Body of pancreas (tissue), 4 donors: ENCODE results near the gene TET2.

Source experiments
- POLR2A ChIP-seq, 3 donors: fragments of 450-650 bp; IDR thresholded peaks; one replicate each; pipeline ENCODE4 v1.6.1; 2016; ENCODE audit warnings: antibody characterized with exemption in 3 of 3, mild to moderate bottlenecking in 2 of 3
- TF ChIP-seq, protein P1 (sequence below), 7 experiments: fragments of 450-650 bp in 4 of 7; fragments of 200-600 bp in 3 of 7; sonication (generic) in 3 of 7; IDR thresholded peaks; one replicate each; pipeline ENCODE4 v1.5.1; 2016 to 2019; ENCODE audit warnings: antibody characterized with exemption in 7 of 7

DNA sequence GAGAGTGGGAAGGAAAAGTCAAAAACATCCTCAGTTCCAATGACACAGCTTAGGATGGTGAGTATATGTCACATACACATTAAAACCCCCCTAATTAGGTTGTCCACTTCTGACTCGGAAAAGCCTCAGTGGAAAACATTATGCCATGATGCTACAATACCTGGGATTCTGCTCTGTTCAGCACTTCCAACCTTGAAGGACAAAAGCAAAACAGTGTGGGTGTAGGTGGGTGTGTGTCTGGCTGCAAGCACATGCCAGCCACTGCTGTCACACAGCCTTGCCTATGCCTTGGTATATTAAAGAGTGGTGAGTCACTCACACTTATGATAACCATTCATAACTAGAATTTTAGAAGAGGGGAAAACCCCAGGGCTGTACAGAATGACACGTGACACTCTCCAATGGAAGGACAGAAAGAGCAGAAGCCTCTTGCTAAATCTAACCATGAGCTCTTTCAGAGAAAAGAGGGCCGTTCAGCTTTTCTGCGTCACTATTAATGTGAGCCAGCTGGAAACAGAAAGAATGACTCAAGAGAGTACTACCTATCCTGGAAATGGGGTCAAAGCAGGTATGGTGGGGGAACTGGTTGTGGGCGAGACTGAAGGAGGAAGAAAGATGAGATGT is 159.6 kb downstream of the TET2 start:
- TF ChIP-seq, protein P1, sequence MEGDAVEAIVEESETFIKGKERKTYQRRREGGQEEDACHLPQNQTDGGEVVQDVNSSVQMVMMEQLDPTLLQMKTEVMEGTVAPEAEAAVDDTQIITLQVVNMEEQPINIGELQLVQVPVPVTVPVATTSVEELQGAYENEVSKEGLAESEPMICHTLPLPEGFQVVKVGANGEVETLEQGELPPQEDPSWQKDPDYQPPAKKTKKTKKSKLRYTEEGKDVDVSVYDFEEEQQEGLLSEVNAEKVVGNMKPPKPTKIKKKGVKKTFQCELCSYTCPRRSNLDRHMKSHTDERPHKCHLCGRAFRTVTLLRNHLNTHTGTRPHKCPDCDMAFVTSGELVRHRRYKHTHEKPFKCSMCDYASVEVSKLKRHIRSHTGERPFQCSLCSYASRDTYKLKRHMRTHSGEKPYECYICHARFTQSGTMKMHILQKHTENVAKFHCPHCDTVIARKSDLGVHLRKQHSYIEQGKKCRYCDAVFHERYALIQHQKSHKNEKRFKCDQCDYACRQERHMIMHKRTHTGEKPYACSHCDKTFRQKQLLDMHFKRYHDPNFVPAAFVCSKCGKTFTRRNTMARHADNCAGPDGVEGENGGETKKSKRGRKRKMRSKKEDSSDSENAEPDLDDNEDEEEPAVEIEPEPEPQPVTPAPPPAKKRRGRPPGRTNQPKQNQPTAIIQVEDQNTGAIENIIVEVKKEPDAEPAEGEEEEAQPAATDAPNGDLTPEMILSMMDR (IDR thresholded peaks at IDR 0.05) = no peak
- no peak for TF ChIP-seq POLR2A (IDR thresholded peaks at IDR 0.05)
